ENCODE results near the gene TAGLN. TPM values are rescaled to one million over a fixed set of nuclear protein-coding genes. Genes with fewer than 3 reads are reported as not detected.

TAGLN gene
- total RNA-seq, 2 experiments from 2014 or later = 8.4 to 9.5 TPM

DNA sequence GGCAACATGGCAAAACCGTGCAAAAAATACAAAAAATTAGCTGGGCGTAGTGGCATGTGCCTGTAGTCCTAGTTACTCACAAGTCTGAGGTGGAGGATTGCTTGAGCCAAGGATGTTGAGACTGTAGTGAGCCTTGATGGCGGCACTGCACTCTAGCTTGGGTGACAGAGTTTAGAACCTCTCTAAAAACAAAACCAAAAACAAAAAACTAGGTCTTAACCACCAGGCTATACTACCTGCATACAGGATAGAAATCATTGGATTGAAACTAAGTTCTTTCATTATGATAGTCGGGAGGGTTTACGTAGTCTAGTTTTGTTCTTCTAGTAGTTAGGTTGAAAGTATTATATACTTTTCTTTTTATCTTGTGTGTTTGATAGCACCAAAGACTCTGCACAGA is 39.1 kb downstream of the TAGLN start:
- POLR2A ChIA-PET = no interaction called here
- Mint-ChIP-seq H3K9me3 (no peaks in the 10 kb centered on the region), H3K4me3 (no peak overlapping the region), H3K36me3 (ENCODE audit: low read depth) (peaks cover 54% of the 10 kb centered on the region), H3K27ac (no peak overlapping the region), H3K4me1 (ENCODE audit: low read depth) (peaks cover 14% of the 10 kb centered on the region), H3K27me3 (no peaks in the 10 kb centered on the region)
- H3K27ac ChIP-seq (ENCODE audit: low read depth in 1 of 2, low read length in 2 of 2) = no peak overlapping the region
- no peaks in the 10 kb centered on the region for H3K9me3 ChIP-seq (ENCODE audit: control insufficient read depth in 1 of 2, insufficient read depth in 1 of 2, low read length in 2 of 2)
- TF ChIP-seq, protein P1, sequence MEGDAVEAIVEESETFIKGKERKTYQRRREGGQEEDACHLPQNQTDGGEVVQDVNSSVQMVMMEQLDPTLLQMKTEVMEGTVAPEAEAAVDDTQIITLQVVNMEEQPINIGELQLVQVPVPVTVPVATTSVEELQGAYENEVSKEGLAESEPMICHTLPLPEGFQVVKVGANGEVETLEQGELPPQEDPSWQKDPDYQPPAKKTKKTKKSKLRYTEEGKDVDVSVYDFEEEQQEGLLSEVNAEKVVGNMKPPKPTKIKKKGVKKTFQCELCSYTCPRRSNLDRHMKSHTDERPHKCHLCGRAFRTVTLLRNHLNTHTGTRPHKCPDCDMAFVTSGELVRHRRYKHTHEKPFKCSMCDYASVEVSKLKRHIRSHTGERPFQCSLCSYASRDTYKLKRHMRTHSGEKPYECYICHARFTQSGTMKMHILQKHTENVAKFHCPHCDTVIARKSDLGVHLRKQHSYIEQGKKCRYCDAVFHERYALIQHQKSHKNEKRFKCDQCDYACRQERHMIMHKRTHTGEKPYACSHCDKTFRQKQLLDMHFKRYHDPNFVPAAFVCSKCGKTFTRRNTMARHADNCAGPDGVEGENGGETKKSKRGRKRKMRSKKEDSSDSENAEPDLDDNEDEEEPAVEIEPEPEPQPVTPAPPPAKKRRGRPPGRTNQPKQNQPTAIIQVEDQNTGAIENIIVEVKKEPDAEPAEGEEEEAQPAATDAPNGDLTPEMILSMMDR (IDR thresholded peaks at IDR 0.05) = no peak
- H3K4me3 ChIP-seq (ENCODE audit: low read length) = no peak overlapping the region
- peaks cover 4% of the 10 kb centered on the region for H3K4me1 ChIP-seq (ENCODE audit: insufficient read depth, low read length)
- ATAC-seq (ENCODE audit: poor library complexity) (no peak), DNase-seq (no peak)
- CTCF ChIA-PET = interaction anchor here (1.0 kb wide), 1 partner anchor 12 kb away, joined by 3 read pairs; no protein-coding TSS in a partner anchor
- intact Hi-C loops (cut with DNase I, micrococcal nuclease) = loop anchor here in 1 of 2 experiments (10.0 kb wide), 1 partner anchor 1337 kb away; the partner anchor contains the start of gene ARCN1
- H3K36me3 ChIP-seq (ENCODE audit: insufficient read depth, low read length) = peaks cover 31% of the 10 kb centered on the region
- no peaks in the 10 kb centered on the region for H3K27me3 ChIP-seq (ENCODE audit: control insufficient read depth in 1 of 2, insufficient read depth in 2 of 2, low read length in 2 of 2)

DNA sequence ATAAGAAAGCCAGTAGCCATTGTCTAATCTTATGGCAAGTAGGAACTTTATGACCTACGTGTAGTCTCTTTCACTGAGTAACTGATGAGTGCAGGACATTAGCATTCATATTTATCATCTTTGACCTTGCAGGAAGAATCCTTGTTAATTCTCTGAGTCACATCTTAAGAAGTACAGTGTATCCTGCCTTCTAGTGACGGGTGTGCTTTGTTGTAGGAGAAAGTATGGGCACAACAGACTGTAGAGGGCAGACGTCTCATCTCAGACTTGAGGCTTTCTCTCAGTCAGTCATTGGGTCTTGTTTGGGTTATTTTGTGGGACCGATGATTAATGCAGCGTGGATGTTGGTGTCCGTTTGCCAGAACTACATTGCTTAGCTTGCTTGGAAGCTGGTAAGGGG is 40.1 kb downstream of the TAGLN start:
- peaks cover 3% of the 10 kb centered on the region for H3K4me1 Mint-ChIP-seq (ENCODE audit: low read depth)
- Histone ChIP-seq H3K9me3 (ENCODE audit: control insufficient read depth in 1 of 2, insufficient read depth in 1 of 2, low read length in 2 of 2) (no peaks in the 10 kb centered on the region), H3K36me3 (ENCODE audit: insufficient read depth, low read length) (peaks cover 38% of the 10 kb centered on the region), H3K27ac (ENCODE audit: low read depth in 1 of 2, low read length in 2 of 2) (no peak overlapping the region), H3K4me3 (ENCODE audit: low read length) (no peak overlapping the region), H3K4me1 (ENCODE audit: insufficient read depth, low read length) (no peaks in the 10 kb centered on the region), H3K27me3 (ENCODE audit: control insufficient read depth in 1 of 2, insufficient read depth in 2 of 2, low read length in 2 of 2) (no peaks in the 10 kb centered on the region)
- H3K9me3 Mint-ChIP-seq = no peaks in the 10 kb centered on the region
- ATAC-seq (ENCODE audit: poor library complexity) (no peak), DNase-seq (no peak)
- H3K27ac Mint-ChIP-seq = no peak overlapping the region
- H3K36me3 Mint-ChIP-seq (ENCODE audit: low read depth) = peaks cover 51% of the 10 kb centered on the region
- TF ChIP-seq, protein P1 (IDR thresholded peaks at IDR 0.05) = no peak
- no peaks in the 10 kb centered on the region for H3K27me3 Mint-ChIP-seq
- no peak overlapping the region for H3K4me3 Mint-ChIP-seq
- CTCF ChIA-PET = interaction anchor here (1.0 kb wide), 1 partner anchor 13 kb away, joined by 3 read pairs; no protein-coding TSS in a partner anchor
- POLR2A ChIA-PET = no interaction called here
- intact Hi-C loops (cut with DNase I, micrococcal nuclease) = loop anchor here in 1 of 2 experiments (10.0 kb wide), 1 partner anchor 1336 kb away; the partner anchor contains the start of gene ARCN1

DNA sequence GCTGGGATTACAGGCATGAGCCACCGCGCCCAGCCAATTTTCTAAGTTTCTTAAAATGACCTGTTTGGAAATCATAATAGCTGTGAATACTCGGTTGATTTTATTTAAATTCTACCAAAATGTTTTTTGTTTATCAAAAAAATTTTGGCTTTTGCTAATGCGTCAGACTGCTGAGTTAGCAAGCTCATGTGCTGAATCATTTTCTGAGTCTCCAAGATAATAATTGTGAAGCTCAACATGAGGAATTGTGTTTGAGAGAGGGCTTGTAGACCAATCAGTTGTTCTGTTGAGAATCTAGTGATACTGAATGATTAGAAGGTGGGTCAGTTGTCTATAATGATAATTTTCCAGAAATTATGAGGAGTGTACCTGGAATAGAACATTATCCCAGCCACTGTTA is 49.2 kb downstream of the TAGLN start:
- H3K36me3 ChIP-seq (ENCODE audit: insufficient read depth, low read length) = peaks cover 58% of the 10 kb centered on the region
- CTCF ChIA-PET = interaction anchor here (0.6 kb wide), 1 partner anchor 265 kb away, joined by 3 read pairs; no protein-coding TSS in a partner anchor
- intact Hi-C loops (cut with DNase I, micrococcal nuclease) = no loop called here

More for the DNA sequence above, 49.2 kb downstream of the TAGLN start:
- Mint-ChIP-seq H3K36me3 (ENCODE audit: low read depth) (peaks cover 68% of the 10 kb centered on the region), H3K4me3 (no peak overlapping the region), H3K4me1 (ENCODE audit: low read depth) (no peaks in the 10 kb centered on the region), H3K27me3 (no peaks in the 10 kb centered on the region), H3K27ac (no peak overlapping the region), H3K9me3 (no peaks in the 10 kb centered on the region)
- TF ChIP-seq, protein P1 (IDR thresholded peaks at IDR 0.05) = no peak
- no peak overlapping the region for H3K27ac ChIP-seq (ENCODE audit: low read depth in 1 of 2, low read length in 2 of 2)
- no peak for DNase-seq
- no peak overlapping the region for H3K4me3 ChIP-seq (ENCODE audit: low read length)
- POLR2A ChIA-PET = interaction anchor here (0.6 to 0.9 kb wide), 2 partner anchors 8 to 71 kb away, joined by 3 read pairs; no protein-coding TSS in a partner anchor
- H3K27me3 ChIP-seq (ENCODE audit: control insufficient read depth in 1 of 2, insufficient read depth in 2 of 2, low read length in 2 of 2) = no peaks in the 10 kb centered on the region
- no peak for ATAC-seq (ENCODE audit: poor library complexity)
- no peaks in the 10 kb centered on the region for H3K9me3 ChIP-seq (ENCODE audit: control insufficient read depth in 1 of 2, insufficient read depth in 1 of 2, low read length in 2 of 2)
- no peaks in the 10 kb centered on the region for H3K4me1 ChIP-seq (ENCODE audit: insufficient read depth, low read length)
